ENCODE results near the gene PCDHGA5. TPM values are rescaled to one million over a fixed set of nuclear protein-coding genes. Genes with fewer than 3 reads are reported as not detected.

The PCDHGA5 gene
- 0.15 and 0.34 TPM in 2 replicates for total RNA-seq

GRCh38 chr5:141363952-141364660 lies at the start of gene PCDHGA5:
Gene PCDHGA5, plus strand, starts transcription at chr5:141364162. Its CDS starts 169 bp downstream, at chr5:141364331.

GRCh38 chr5:141320225-141321169 lies 43.5 kb upstream of the PCDHGA5 start, which contains the start of gene TAF7:
Gene TAF7, minus strand, starts transcription at chr5:141320784. Its CDS starts 740 bp downstream, at chr5:141320044.

GRCh38 chr5:141330299-141331080 lies 33.5 kb upstream of the PCDHGA5 start, which contains the start of gene PCDHGA1:
Gene PCDHGA1, plus strand, starts transcription at chr5:141330514.

GRCh38 chr5:141338538-141339306 lies 25.2 kb upstream of the PCDHGA5 start, which contains the start of gene PCDHGA2:
Gene PCDHGA2, plus strand, starts transcription at chr5:141338760.

DNA sequence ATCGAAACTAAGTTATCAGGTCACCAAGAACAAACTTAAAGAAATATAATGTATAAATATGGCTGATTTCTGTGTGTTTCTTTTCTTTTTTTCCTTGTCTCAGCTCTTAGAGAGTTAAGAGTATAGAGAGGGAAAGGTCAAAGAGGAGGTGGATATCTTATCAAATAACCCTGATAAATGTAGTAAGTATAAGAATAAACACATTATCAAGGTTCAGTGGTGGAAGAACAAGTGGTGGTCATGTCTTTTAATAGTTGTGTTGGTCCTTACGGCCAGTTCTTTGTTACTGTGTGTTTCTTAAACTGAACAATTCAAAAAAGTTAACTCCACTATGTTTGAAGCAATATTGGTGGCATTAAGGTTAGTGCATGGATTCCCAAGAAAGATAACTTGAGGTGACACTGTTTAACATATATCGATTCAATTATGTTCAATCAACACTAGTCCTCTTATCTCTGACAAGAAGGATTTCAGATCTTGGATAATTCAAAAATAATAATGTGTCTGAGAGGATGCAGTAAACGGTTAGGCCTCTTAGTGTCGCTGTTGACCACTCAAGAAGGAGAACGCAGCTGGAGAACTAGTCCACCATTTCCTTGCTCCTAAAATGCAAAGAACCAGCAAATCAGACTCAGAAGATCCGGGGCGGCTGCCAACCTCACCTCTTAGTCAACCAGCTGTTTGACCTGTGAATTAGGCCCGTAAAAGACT lies 20.6 kb upstream of the PCDHGA5 start, which contains the start of gene PCDHGA3:
TSS of gene PCDHGA3 (plus strand) at position 588 of the 711 bp plus-strand sequence. CDS start 205 bp downstream, outside the sequence.

GRCh38 chr5:141349917-141350619 lies 13.9 kb upstream of the PCDHGA5 start, which contains the start of gene PCDHGB1:
Gene PCDHGB1, plus strand, starts transcription at chr5:141350099. Its CDS starts 162 bp downstream, at chr5:141350261.

GRCh38 chr5:141354900-141355469 lies 9.0 kb upstream of the PCDHGA5 start, which contains the start of gene PCDHGA4:
Gene PCDHGA4, plus strand, starts transcription at chr5:141355021. Its CDS starts 87 bp downstream, at chr5:141355108.

DNA sequence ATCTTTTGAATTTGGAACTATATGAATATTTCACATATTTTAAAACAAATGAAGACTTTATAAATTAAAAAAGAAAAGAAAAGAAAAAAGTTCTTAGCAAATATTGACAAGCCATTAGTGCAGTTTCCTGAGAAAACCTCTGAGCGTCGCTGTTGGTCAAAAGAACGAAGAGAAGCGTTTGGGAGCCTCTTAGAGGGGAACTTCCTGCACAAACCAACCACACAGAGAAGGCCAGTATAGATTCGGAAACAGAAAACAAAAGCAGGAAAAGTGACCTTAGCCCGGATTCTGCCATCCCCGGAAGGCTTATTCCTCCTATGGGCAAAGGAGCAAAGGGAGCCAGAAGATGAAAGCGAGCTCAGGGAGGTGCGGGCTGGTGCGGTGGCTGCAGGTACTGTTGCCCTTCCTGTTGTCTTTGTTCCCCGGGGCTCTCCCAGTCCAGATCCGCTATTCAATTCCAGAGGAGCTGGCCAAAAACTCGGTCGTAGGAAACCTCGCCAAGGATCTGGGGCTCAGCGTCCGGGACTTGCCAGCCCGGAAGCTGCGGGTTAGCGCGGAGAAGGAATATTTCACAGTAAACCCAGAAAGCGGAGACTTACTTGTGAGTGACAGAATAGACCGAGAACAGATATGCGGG lies 4.1 kb upstream of the PCDHGA5 start, which contains the start of gene PCDHGB2:
TSS of gene PCDHGB2 (plus strand) at position 205 of the 637 bp plus-strand sequence. CDS start at position 347, 142 bp downstream.

DNA sequence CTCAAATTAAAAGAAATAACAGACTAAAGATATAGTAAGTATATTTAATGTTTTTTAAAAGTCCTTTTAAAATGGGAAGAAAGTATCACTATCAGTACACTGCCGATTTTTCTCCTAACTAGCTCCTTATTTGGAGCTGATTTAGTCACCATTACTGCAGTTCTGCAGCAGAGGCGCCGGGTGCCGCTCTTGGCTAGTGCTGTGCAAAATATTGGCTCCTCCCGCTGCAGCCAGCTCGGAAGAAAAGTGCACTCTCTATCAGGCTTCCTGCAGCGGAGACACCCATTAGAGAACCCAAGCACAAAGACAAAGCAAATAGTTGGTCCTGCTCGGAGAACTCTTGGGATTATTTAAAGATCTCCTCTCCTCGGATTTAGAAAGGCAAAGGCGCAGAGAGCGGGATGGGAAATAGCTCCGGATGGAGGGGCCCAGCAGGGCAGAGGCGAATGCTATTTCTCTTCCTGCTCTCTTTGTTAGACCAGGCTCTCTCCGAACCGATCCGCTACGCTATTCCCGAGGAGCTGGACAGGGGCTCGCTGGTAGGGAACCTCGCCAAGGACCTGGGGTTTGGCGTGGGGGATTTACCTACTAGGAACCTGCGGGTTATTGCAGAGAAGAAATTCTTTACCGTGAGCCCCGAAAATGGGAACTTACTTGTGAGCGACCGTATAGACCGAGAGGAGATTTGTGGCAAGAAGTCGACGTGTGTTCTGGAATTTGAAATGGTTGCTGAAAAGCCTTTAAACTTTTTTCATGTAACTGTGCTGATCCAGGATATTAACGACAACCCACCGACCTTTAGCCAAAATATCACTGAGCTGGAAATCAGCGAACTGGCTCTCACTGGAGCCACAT lies 6.3 kb downstream of the PCDHGA5 start, which contains the start of gene PCDHGB3:
TSS of gene PCDHGB3 (plus strand) at position 249 of the 855 bp plus-strand sequence. CDS start at position 402, 153 bp downstream.

DNA sequence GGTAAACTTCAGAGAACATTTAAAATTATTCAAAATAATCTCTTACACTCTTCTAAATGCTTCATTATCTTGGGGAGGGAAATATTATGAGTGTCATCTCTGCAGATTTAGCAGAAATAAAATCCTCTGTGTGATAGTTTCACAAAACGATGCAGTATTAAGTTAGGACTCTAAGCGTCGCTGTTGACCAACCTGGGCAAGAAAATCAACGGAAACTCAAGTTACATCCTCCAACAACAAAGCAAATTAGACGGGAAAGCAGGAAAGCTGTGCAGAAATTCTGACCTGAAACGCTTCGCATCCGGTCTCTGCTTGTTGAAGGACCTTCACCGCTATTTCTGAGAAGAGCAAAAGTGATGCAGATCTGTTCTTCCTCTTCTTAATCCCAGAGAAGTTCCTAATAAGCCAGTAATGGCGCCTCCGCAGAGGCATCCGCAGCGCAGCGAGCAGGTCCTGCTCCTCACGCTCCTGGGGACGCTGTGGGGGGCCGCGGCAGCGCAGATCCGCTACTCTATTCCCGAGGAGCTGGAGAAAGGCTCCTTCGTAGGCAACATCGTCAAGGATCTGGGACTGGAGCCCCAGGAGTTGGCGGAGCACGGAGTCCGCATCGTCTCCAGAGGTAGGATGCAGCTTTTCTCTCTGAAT lies 9.8 kb downstream of the PCDHGA5 start, which contains the start of gene PCDHGA6:
TSS of gene PCDHGA6 (plus strand) at position 219 of the 645 bp plus-strand sequence. CDS start at position 412, 193 bp downstream.

GRCh38 chr5:141382469-141383294 lies 18.7 kb downstream of the PCDHGA5 start, which contains the start of gene PCDHGA7:
Gene PCDHGA7, plus strand, starts transcription at chr5:141382742. Its CDS starts 158 bp downstream, at chr5:141382900.

DNA sequence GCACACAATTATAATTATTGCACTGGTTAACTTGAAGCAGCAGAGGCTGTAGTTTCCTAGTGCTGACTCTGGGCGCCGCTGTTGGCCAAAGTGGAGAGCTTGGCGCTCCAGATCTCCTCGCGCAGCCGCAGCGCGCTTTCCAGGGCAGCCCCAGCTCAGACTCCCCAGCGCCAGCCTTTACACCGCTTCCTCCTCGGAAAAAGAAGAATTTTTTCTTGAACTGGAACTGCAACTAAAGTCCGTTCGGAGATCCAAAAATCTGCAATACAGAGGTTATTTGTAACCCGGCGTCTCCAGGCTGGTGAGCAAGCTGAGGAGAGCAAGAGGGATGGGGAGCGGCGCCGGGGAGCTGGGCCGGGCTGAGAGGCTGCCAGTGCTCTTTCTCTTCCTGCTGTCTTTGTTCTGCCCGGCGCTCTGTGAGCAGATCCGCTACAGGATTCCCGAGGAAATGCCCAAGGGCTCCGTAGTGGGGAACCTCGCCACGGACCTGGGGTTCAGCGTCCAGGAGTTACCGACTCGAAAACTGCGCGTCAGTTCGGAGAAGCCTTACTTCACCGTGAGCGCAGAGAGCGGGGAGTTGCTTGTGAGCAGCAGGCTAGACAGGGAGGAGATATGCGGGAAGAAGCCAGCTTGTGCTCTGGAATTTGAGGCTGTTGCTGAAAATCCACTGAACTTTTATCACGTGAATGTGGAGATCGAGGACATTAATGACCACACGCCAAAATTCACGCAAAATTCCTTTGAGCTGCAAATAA lies 23.8 kb downstream of the PCDHGA5 start, which contains the start of gene PCDHGB4:
TSS of gene PCDHGB4 (plus strand) at position 142 of the 755 bp plus-strand sequence. CDS start at position 329, 187 bp downstream.

DNA sequence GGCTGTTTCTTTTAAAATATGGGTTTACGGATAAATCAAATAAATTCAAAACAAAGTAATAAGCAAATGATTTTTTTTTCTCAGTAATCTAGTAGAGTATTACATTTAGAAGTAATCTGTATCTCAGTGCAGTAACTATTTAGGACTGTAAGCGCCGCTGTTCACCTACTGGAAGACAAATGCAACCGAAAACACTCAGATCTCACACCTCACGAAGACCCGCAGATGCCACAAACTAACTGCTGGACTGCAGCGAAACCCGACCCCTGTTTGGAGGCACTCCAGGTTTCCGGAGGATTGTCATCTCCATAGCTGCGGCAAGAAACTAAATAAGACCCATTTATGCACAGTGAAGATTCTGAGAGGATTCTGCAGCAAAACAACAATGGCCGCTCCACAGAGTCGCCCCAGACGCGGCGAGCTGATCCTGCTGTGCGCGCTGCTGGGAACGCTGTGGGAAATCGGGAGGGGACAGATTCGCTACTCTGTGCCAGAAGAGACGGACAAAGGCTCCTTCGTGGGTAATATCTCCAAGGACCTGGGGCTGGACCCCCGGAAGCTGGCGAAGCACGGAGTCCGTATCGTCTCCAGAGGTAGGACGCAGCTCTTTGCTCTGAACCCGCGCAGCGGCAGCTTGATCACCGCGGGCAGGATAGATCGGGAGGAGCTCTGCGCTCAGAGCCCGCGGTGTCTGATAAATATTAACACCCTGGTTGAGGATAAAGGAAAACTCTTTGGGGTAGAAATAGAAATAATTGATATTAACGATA lies 28.7 kb downstream of the PCDHGA5 start, which contains the start of gene PCDHGA8:
TSS of gene PCDHGA8 (plus strand) at position 205 of the 770 bp plus-strand sequence. CDS start at position 386, 181 bp downstream.

Data from bronchus fibroblast of lung (primary cell).